IMR-90 (cell line): ENCODE data around the gene RAB1A. TPM values are rescaled to one million over a fixed set of nuclear protein-coding genes. Genes with fewer than 3 reads are reported as not detected.

Source experiments
- ATAC-seq: fragments of 200-7000 bp; cut with Tn5 transposase; 2 replicates; pipeline ENCODE4 v1.9.1; 2020; ENCODE audit warnings: low read depth, mild to moderate bottlenecking, moderate library complexity
- BruUV-seq: library from RNA; stranded (reverse); fragments of 400-500 nt; replicated peaks from 2 replicates; lab custom pipeline; 2021; lab: Mats Ljungman, UMichigan
- CTCF ChIA-PET: fragments of 300-600 bp; formaldehyde crosslinking; extraction: SDS; loops from one replicate; lab custom pipeline; 2021; ENCODE audit warnings: antibody characterized with exemption; lab: Yijun Ruan, JAX
- POLR2A ChIA-PET: fragments of 300-600 bp; sonication (Branson Sonifier 250); formaldehyde crosslinking; loops from one replicate; lab custom pipeline; 2022; ENCODE audit warnings: antibody characterized with exemption; ENCODE audit not compliant: unreplicated experiment; lab: Charles Lee
- DNase-seq: peaks from one replicate; pipeline ENCODE4 v3.0.0; 2013
- H2AFZ ChIP-seq: replicated peaks from 2 replicates; pipeline ENCODE3; 2013; ENCODE audit warnings: low read length, mild to moderate bottlenecking; ENCODE audit not compliant: poor library complexity
- H2AK5ac ChIP-seq: 2 replicates; pipeline ENCODE4 v1.6.1; 2013; ENCODE audit warnings: low read depth, low read length, inconsistent platforms
- H2AK9ac ChIP-seq: replicated peaks from 2 replicates; pipeline ENCODE3; 2013; ENCODE audit warnings: mild to moderate bottlenecking, low read depth, low read length, moderate library complexity; ENCODE audit not compliant: poor library complexity
- H2BK120ac ChIP-seq: 2 replicates; pipeline ENCODE4 v1.6.1; 2013; ENCODE audit warnings: low read depth, low read length, inconsistent platforms
- H2BK15ac ChIP-seq: 3 replicates; pipeline ENCODE4 v1.6.1; 2013; ENCODE audit warnings: low read depth, low read length, inconsistent platforms
- H2BK20ac ChIP-seq: 2 replicates; pipeline ENCODE4 v1.6.1; 2013; ENCODE audit warnings: low read depth, mild to moderate bottlenecking, inconsistent platforms, low read length, moderate library complexity
- H2BK5ac ChIP-seq: 2 replicates; pipeline ENCODE4 v1.6.1; 2013; ENCODE audit warnings: mild to moderate bottlenecking, low read depth, low read length, inconsistent platforms; ENCODE audit not compliant: poor library complexity, severe bottlenecking
- H3K14ac ChIP-seq: replicated peaks from 2 replicates; pipeline ENCODE4 v1.6.1; 2013; ENCODE audit warnings: low read depth, low read length, inconsistent platforms
- H3K18ac ChIP-seq: 2 replicates; pipeline ENCODE4 v1.6.1; 2013; ENCODE audit warnings: low read depth, low read length, control low read depth
- H3K23ac ChIP-seq: 2 replicates; pipeline ENCODE4 v1.6.1; 2013; ENCODE audit warnings: low read depth, low read length, inconsistent platforms
- H3K27ac ChIP-seq: 2 replicates; pipeline ENCODE4 v1.5.1; 2013; ENCODE audit warnings: mild to moderate bottlenecking, control low read depth, low read length; ENCODE audit not compliant: insufficient read depth
- H3K27me3 ChIP-seq: 2 replicates; pipeline ENCODE4 v1.6.1; 2013; ENCODE audit warnings: low read length; ENCODE audit not compliant: control insufficient read depth, insufficient read depth
- H3K36me3 ChIP-seq: 2 replicates; pipeline ENCODE4 v1.6.1; 2013; ENCODE audit warnings: low read length, mixed read lengths; ENCODE audit not compliant: control insufficient read depth, insufficient read depth
- H3K4ac ChIP-seq: 2 replicates; pipeline ENCODE4 v1.6.1; 2013; ENCODE audit warnings: low read depth, low read length, inconsistent platforms
- H3K4me1 ChIP-seq: 2 replicates; pipeline ENCODE4 v1.6.1; 2013; ENCODE audit warnings: low read length, mixed read lengths; ENCODE audit not compliant: control insufficient read depth, insufficient read depth
- H3K4me2 ChIP-seq: 2 replicates; pipeline ENCODE4 v1.6.1; 2013; ENCODE audit warnings: low read depth, mild to moderate bottlenecking, control low read depth, low read length, moderate library complexity
- H3K4me3 ChIP-seq: 2 replicates; pipeline ENCODE4 v1.5.1; 2013; ENCODE audit warnings: low read depth, mild to moderate bottlenecking, control low read depth, low read length, moderate library complexity; ENCODE audit not compliant: insufficient read depth
- H3K56ac ChIP-seq: 2 replicates; pipeline ENCODE4 v1.6.1; 2013; ENCODE audit warnings: low read length, inconsistent platforms; ENCODE audit not compliant: insufficient read depth; ENCODE audit errors: extremely low read depth
- H3K79me1 ChIP-seq, 2 experiments: 2 replicates each; pipeline ENCODE4 v1.6.1; 2013; ENCODE audit warnings: low read length in 2 of 2, inconsistent platforms in 1 of 2, low read depth in 1 of 2
- H3K9ac ChIP-seq: 2 replicates; pipeline ENCODE4 v1.6.1; 2013; ENCODE audit warnings: low read depth, low read length, control low read depth
- H3K9me1 ChIP-seq: 2 replicates; pipeline ENCODE4 v1.6.1; 2013; ENCODE audit warnings: low read length, inconsistent platforms; ENCODE audit not compliant: insufficient read depth
- H3K9me3 ChIP-seq: 2 replicates; pipeline ENCODE4 v1.6.1; 2013; ENCODE audit warnings: low read length; ENCODE audit not compliant: control insufficient read depth, insufficient read depth
- H4K20me1 ChIP-seq: 2 replicates; pipeline ENCODE4 v1.6.1; 2013; ENCODE audit warnings: low read length, inconsistent platforms; ENCODE audit not compliant: insufficient read depth
- H4K5ac ChIP-seq: 2 replicates; pipeline ENCODE4 v1.6.1; 2013; ENCODE audit warnings: mild to moderate bottlenecking, low read depth, low read length, control low read depth
- H4K8ac ChIP-seq, 2 experiments: 2 replicates each; pipeline ENCODE4 v1.6.1; 2013; ENCODE audit warnings: low read depth in 2 of 2, low read length in 2 of 2, control low read depth in 1 of 2, inconsistent platforms in 1 of 2
- H4K91ac ChIP-seq: 2 replicates; pipeline ENCODE4 v1.6.1; 2013; ENCODE audit warnings: low read depth, low read length, inconsistent platforms; ENCODE audit not compliant: insufficient read depth
- BHLHE40 ChIP-seq: fragments of 150-350 bp; IDR thresholded peaks from 2 replicates; pipeline ENCODE4 v1.6.1; 2016; ENCODE audit warnings: mild to moderate bottlenecking, low read depth, low read length
- CEBPB ChIP-seq: IDR thresholded peaks from 2 replicates; pipeline ENCODE4 v1.6.1; 2012; ENCODE audit warnings: low read depth, low read length, improper control_type of control experiment
- CHD1 ChIP-seq: IDR thresholded peaks from 2 replicates; pipeline ENCODE4 v1.6.1; 2012; ENCODE audit warnings: low read depth, low read length, improper control_type of control experiment
- FOS ChIP-seq: fragments of 150-350 bp; IDR thresholded peaks from 2 replicates; pipeline ENCODE4 v1.6.1; 2016; ENCODE audit warnings: low read depth, low read length
- MAFK ChIP-seq: IDR thresholded peaks from 2 replicates; pipeline ENCODE4 v1.6.1; 2012; ENCODE audit warnings: low read depth, low read length, improper control_type of control experiment
- MAZ ChIP-seq: IDR thresholded peaks from 2 replicates; pipeline ENCODE4 v1.6.1; 2012; ENCODE audit warnings: low read depth, mild to moderate bottlenecking, low read length, improper control_type of control experiment, moderate library complexity, borderline replicate concordance
- MXI1 ChIP-seq: IDR thresholded peaks from 2 replicates; pipeline ENCODE4 v1.6.1; 2012; ENCODE audit warnings: low read depth, mild to moderate bottlenecking, low read length, moderate library complexity, borderline replicate concordance
- NFE2L2 ChIP-seq: fragments of 150-350 bp; IDR thresholded peaks from 2 replicates; pipeline ENCODE4 v1.6.1; 2016; ENCODE audit warnings: low read depth, mild to moderate bottlenecking, low read length
- POLR2A ChIP-seq: IDR thresholded peaks from 2 replicates; pipeline ENCODE4 v1.6.1; 2012; ENCODE audit warnings: mild to moderate bottlenecking, low read depth, low read length
- RAD21 ChIP-seq: IDR thresholded peaks from 2 replicates; pipeline ENCODE4 v1.6.1; 2012; ENCODE audit warnings: low read length, improper control_type of control experiment
- RCOR1 ChIP-seq: IDR thresholded peaks from 2 replicates; pipeline ENCODE4 v1.6.1; 2012; ENCODE audit warnings: mild to moderate bottlenecking, low read length, improper control_type of control experiment; ENCODE audit not compliant: insufficient replicate concordance
- RFX5 ChIP-seq: IDR thresholded peaks from 2 replicates; pipeline ENCODE4 v1.8.0; 2012; ENCODE audit warnings: low read depth, mild to moderate bottlenecking, low read length, moderate library complexity
- SMC3 ChIP-seq: fragments of 150-350 bp; IDR thresholded peaks from 2 replicates; pipeline ENCODE4 v1.6.1; 2016; ENCODE audit warnings: low read depth, mild to moderate bottlenecking, antibody characterized with exemption, low read length, moderate library complexity
- USF2 ChIP-seq: fragments of 150-350 bp; IDR thresholded peaks from 2 replicates; pipeline ENCODE4 v1.6.1; 2017; ENCODE audit warnings: mild to moderate bottlenecking, antibody characterized with exemption, low read length, low read depth
- WGBS, 2 experiments: methylation state at CpG; one replicate each; pipeline versions ENCODE4 v1.1.5 to v1.1.7; 2013; ENCODE audit warnings: missing lambda C conversion rate in 2 of 2; ENCODE audit not compliant: insufficient read length in 1 of 2; ENCODE audit errors: extremely low coverage in 2 of 2; 5-methylcytosine and 5-hydroxymethylcytosine counted together
- dilution Hi-C: fragments of 300-500 bp; cut with HindIII; formaldehyde crosslinking; loops from one replicate; pipeline ENCODE4 v1.14.3; 2018; ENCODE audit warnings: low sequenced_read_pairs; ENCODE audit not compliant: unreplicated experiment
- in situ Hi-C: fragments of 300-500 bp; cut with MboI; formaldehyde crosslinking; loops from 3 replicates; pipeline ENCODE4 v1.14.3; 2019; ENCODE audit warnings: low sequenced_read_pairs, inconsistent platforms, mixed read lengths
- intact Hi-C: fragments of 100-400 bp; cut with micrococcal nuclease; formaldehyde crosslinking; loops from 2 replicates; pipeline ENCODE4 v1.10.0; 2022
- polyA plus RNA-seq, 3 experiments: library from polyadenylated mRNA; depleted of rRNA; stranded (reverse); fragments of >200 nt; gene quantifications; 2 replicates each; pipeline ENCODE4 v1.2.3, GENCODE V29; 2012; ENCODE audit warnings: low replicate concordance in 1 of 3
- total RNA-seq: library from RNA; depleted of rRNA; stranded (reverse); fragments of >200 nt; gene quantifications from 2 replicates; pipeline ENCODE4 v1.2.3, GENCODE V29; 2012
- TF ChIP-seq, protein P1 (sequence below): fragments of 150-350 bp; IDR thresholded peaks from 2 replicates; pipeline ENCODE4 v1.6.1; 2016; ENCODE audit warnings: low read depth, mild to moderate bottlenecking, low read length, moderate library complexity, borderline replicate concordance
- TF ChIP-seq, protein P2 (sequence below): conservative IDR thresholded peaks from 2 replicates; pipeline ENCODE4 v1.5.1; 2012; ENCODE audit warnings: mild to moderate bottlenecking, low read depth, low read length, improper control_type of control experiment

RAB1A gene
- total and polyA plus RNA-seq, 2 of the 4 experiments (the other 2 are of a cell fraction) = 114 to 169 TPM

DNA sequence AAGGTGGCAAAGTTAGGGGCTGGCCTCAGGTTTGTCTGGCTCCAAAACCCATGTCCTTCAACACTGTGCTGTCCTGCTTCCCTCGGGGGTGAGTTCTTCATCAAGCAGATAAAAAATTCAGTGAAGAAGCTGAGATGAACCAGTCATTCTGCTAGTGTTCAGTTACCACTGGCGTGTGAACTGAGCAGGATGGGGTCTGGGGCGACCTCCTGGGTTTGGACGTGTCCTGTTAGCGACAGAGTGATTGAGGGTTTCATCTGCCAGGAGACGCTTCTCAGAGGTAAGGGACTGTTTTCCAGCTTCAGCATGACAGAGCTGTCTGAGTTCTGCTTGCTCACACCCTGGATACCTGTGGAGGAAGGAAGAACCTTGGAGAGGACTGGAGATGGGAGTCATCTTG is 59.0 kb downstream of the RAB1A start:
- no peak overlapping the region; the same call in 1 of the 2 replicates for H3K27ac ChIP-seq
- H3K79me1 ChIP-seq = peaks cover 29 to 83% of the 10 kb centered on the region in 2 experiments
- dilution Hi-C loops = no loop called here
- peaks cover 37% of the 10 kb centered on the region for H3K9me1 ChIP-seq
- no peak overlapping the region; a peak in 1 of 4 replicates for H4K8ac ChIP-seq
- peak overlapping the region; percentile 49; the same call in 1 of the 2 replicates for H3K4ac ChIP-seq
- peak overlapping the region; percentile 30; the same call in 1 of the 2 replicates for H2AK5ac ChIP-seq
- H3K4me2 ChIP-seq = no peak overlapping the region; the same call in 1 of the 2 replicates
- H2AFZ ChIP-seq = no peak overlapping the region
- H2BK15ac ChIP-seq = 0 out of 3 replicates have a peak overlapping the region, but pooled peaks have one; percentile 42
- peak overlapping the region; percentile 12 for H2BK5ac ChIP-seq
- in situ Hi-C loops = loop anchor here (25.0 kb wide), 1 partner anchor 491 kb away; no protein-coding TSS in a partner anchor
- POLR2A ChIA-PET = no interaction called here
- WGBS, 2 experiments = 79% methylated on average over 3 of the region's 6 CpGs; no CpG with 5 or more reads in 1 of the 2 experiments
- H3K9ac ChIP-seq = no peak overlapping the region
- H4K20me1 ChIP-seq = peaks cover 30% of the 10 kb centered on the region
- H4K5ac ChIP-seq = no peak overlapping the region
- no peak for DNase-seq
- H3K23ac ChIP-seq = peak overlapping the region; percentile 63; the same call in 1 of the 2 replicates
- H3K9me3 ChIP-seq = no peaks in the 10 kb centered on the region
- CTCF ChIA-PET = interaction anchor here (1.8 kb wide), 1 partner anchor 116 kb away, joined by 6 read pairs; no protein-coding TSS in a partner anchor
- intact Hi-C loops = no loop called here
- H2BK120ac ChIP-seq = peak overlapping the region; percentile 48; the same call in 1 of the 2 replicates
- H3K36me3 ChIP-seq = peaks cover 40% of the 10 kb centered on the region
- H4K91ac ChIP-seq = peak overlapping the region; percentile 34; the same call in 1 of the 2 replicates
- 0 out of 2 replicates have a peak overlapping the region, but pooled peaks have one; percentile 16 for H3K14ac ChIP-seq
- no peak overlapping the region for H3K4me3 ChIP-seq
- H3K27me3 ChIP-seq = no peaks in the 10 kb centered on the region
- TF ChIP-seq RCOR1 (no peak), POLR2A (no peak), USF2 (no peak), CEBPB (no peak), BHLHE40 (no peak), FOS (no peak), RAD21 (no peak), MAZ (no peak), SMC3 (no peak), MAFK (no peak), MXI1 (no peak), CHD1 (no peak), NFE2L2 (no peak), RFX5 (no peak)
- TF ChIP-seq, protein P1, sequence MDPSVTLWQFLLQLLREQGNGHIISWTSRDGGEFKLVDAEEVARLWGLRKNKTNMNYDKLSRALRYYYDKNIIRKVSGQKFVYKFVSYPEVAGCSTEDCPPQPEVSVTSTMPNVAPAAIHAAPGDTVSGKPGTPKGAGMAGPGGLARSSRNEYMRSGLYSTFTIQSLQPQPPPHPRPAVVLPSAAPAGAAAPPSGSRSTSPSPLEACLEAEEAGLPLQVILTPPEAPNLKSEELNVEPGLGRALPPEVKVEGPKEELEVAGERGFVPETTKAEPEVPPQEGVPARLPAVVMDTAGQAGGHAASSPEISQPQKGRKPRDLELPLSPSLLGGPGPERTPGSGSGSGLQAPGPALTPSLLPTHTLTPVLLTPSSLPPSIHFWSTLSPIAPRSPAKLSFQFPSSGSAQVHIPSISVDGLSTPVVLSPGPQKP = no peak
- TF ChIP-seq, protein P2, sequence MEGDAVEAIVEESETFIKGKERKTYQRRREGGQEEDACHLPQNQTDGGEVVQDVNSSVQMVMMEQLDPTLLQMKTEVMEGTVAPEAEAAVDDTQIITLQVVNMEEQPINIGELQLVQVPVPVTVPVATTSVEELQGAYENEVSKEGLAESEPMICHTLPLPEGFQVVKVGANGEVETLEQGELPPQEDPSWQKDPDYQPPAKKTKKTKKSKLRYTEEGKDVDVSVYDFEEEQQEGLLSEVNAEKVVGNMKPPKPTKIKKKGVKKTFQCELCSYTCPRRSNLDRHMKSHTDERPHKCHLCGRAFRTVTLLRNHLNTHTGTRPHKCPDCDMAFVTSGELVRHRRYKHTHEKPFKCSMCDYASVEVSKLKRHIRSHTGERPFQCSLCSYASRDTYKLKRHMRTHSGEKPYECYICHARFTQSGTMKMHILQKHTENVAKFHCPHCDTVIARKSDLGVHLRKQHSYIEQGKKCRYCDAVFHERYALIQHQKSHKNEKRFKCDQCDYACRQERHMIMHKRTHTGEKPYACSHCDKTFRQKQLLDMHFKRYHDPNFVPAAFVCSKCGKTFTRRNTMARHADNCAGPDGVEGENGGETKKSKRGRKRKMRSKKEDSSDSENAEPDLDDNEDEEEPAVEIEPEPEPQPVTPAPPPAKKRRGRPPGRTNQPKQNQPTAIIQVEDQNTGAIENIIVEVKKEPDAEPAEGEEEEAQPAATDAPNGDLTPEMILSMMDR = no peak
- H2AK9ac ChIP-seq = peak overlapping the region; percentile 4
- H3K18ac ChIP-seq = peak overlapping the region; percentile 7; the same call in 1 of the 2 replicates
- no TSS peak for BruUV-seq
- no peak for ATAC-seq
- no peak overlapping the region for H3K56ac ChIP-seq
- no peak overlapping the region for H2BK20ac ChIP-seq
- H3K4me1 ChIP-seq = peaks cover 29% of the 10 kb centered on the region
